Brain microvascular endothelial cell (primary cell): ENCODE measurements around the gene RELT.
"Not testable (repeated sequence)": the region's sequence is repeated elsewhere in the genome, so short reads cannot be mapped to it uniquely, and the experiment has no call there.

Experiments
- DNase-seq: peaks from one replicate; pipeline ENCODE4 v3.0.0-alpha.2; 2020
- H3K27ac ChIP-seq: fragments of 250-450 bp; sonication (Bioruptor Pico); 2 replicates; pipeline ENCODE4 v1.5.1; 2020; ENCODE audit warnings: mild to moderate bottlenecking, moderate library complexity
- H3K27me3 ChIP-seq: fragments of 250-450 bp; sonication (Bioruptor Pico); replicated peaks from 2 replicates; pipeline ENCODE4 v1.5.1; 2020; ENCODE audit warnings: mild to moderate bottlenecking
- H3K36me3 ChIP-seq: fragments of 250-450 bp; sonication (Bioruptor Pico); replicated peaks from 2 replicates; pipeline ENCODE4 v1.5.1; 2020; ENCODE audit warnings: mild to moderate bottlenecking
- H3K4me3 ChIP-seq: 2 replicates; pipeline ENCODE4 v1.5.1; 2011; ENCODE audit warnings: low read depth, mild to moderate bottlenecking, control low read depth, low read length, moderate library complexity
- CTCF ChIP-seq: IDR thresholded peaks from 2 replicates; pipeline ENCODE4 v1.5.1; 2011; ENCODE audit warnings: low read depth, mild to moderate bottlenecking, moderate library complexity, low read length, control low read depth, inconsistent platforms; ENCODE audit errors: missing control alignments
- in situ Hi-C: cut with HindIII; loops from 2 replicates; pipeline ENCODE4 v1.10.0; 2017; ENCODE audit warnings: low sequenced_read_pairs, low pct_ligation_motif_present

Gene RELT

GRCh38 chr11:73428699-73429098 lies 52.5 kb downstream of the RELT start:
- H3K27ac ChIP-seq: peak overlapping the region; percentile 42
- in situ Hi-C loops: no loop called here
- DNase-seq: no peak
- H3K36me3 ChIP-seq: no peaks in the 10 kb centered on the region
- H3K4me3 ChIP-seq: no peak overlapping the region
- TF ChIP-seq CTCF: no peak
- H3K27me3 ChIP-seq: no peaks in the 10 kb centered on the region

DNA sequence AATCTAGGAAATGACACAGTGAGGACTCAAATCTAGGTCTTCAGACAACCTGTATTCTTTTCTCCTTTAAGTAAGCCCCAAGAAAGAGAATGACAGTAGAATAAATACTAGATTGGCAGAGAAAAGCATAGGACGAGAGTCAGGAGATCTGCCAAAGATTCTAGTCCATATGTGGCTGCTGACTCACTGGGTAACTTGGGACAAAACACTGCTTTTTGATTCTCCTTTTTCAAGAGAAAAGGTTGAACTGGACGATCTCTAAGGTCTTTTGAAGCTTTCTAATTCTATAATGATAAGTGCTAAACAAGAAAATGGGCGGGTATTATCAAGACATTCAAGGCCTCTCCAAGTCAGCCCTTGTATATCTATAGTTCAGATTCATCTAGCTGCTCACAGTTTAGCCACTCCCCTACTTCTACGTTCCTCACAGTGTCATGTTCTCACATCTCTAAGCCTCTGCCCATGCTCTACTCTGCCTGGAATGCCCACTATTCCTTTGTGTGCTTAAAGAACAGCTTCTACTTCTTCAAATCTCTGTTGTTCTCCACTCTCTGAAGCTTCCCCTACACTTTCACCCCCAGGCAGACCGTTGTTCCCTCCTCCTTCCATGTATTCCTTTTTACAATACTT lies 53.0 kb downstream of the RELT start:
- H3K36me3 ChIP-seq: no peaks in the 10 kb centered on the region
- peak overlapping the region; percentile 42 for H3K27ac ChIP-seq
- no peaks in the 10 kb centered on the region for H3K27me3 ChIP-seq
- in situ Hi-C loops: no loop called here
- no peak for TF ChIP-seq CTCF
- no peak overlapping the region for H3K4me3 ChIP-seq
- DNase-seq: peak; percentile 69

GRCh38 chr11:73430326-73430725 lies 54.1 kb downstream of the RELT start:
- Histone ChIP-seq H3K27me3 (no peaks in the 10 kb centered on the region), H3K36me3 (no peaks in the 10 kb centered on the region), H3K4me3 (no peak overlapping the region), H3K27ac (no peak overlapping the region)
- TF ChIP-seq CTCF: no peak
- in situ Hi-C loops: no loop called here
- DNase-seq: no peak

DNA sequence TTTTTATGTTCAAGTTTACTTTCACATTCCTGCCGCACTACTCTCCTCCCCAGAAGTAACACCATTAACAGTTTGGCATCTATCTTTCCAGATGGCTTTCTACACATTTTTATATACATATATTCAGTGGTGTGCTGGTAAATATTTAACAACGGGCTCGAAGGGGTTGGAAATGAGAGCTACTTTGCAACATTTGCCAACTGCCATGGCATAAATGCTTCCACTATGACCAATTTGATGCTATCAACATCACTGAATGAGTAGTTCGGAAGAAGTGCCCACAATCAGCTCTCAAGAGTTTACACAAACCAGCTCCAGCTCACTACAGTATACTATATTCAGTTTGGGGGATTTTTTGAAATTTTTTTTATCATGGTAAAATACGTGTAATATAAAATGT lies 55.2 kb downstream of the RELT start:
- Histone ChIP-seq H3K27me3 (no peaks in the 10 kb centered on the region), H3K4me3 (no peak overlapping the region), H3K36me3 (no peaks in the 10 kb centered on the region), H3K27ac (no peak overlapping the region)
- in situ Hi-C loops: no loop called here
- no peak for TF ChIP-seq CTCF
- DNase-seq: no peak

DNA sequence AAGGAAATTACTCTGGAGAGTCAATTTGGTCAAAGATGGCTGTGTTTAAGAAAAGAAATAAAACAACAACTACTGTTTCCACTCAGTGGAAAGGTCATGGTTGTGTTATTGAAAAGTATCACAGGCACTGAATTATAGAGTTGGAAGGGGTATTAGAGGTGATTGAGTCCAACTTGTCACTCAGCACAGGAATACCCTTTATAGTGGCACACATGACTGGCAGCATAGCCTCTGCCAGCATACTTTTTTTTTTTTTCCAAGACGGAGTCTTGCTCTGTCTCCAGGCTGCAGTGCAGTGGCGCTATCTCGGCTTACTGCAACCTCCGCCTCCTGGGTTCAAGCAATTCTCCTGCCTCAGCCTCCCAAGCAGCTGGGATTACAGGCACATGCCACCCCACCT lies 60.7 kb downstream of the RELT start:
- in situ Hi-C loops: not testable (repeated sequence)

GRCh38 chr11:73439002-73439843 lies 63.0 kb downstream of the RELT start:
- in situ Hi-C loops: no loop called here
- H3K36me3 ChIP-seq: no peaks in the 10 kb centered on the region
- no peak for DNase-seq
- H3K27ac ChIP-seq: no peak overlapping the region
- TF ChIP-seq CTCF: no peak
- no peak overlapping the region for H3K4me3 ChIP-seq
- no peaks in the 10 kb centered on the region for H3K27me3 ChIP-seq

More for the DNA sequence above, 60.7 kb downstream of the RELT start:
- not testable (repeated sequence) for H3K4me3 ChIP-seq, H3K27ac ChIP-seq, DNase-seq, H3K36me3 ChIP-seq, H3K27me3 ChIP-seq
